Activated naive CD8-positive, alpha-beta T cell treated with anti-CD3 and anti-CD28 coated beads for 36 hours (primary cell): ENCODE data around the gene GDPD5. TPM values are rescaled to one million over a fixed set of nuclear protein-coding genes. Genes with fewer than 3 reads are reported as not detected.

Experiments
- DNase-seq: peaks from one replicate; pipeline ENCODE4 v3.0.0; 2021
- H3K27ac Mint-ChIP-seq: one replicate; pipeline ENCODE4 v1.8.0; 2022; ENCODE audit warnings: mild to moderate bottlenecking, moderate library complexity, mixed read lengths
- H3K27me3 Mint-ChIP-seq: one replicate; pipeline ENCODE4 v1.8.0; 2022; ENCODE audit warnings: mild to moderate bottlenecking, mixed read lengths
- H3K36me3 Mint-ChIP-seq: one replicate; pipeline ENCODE4 v1.8.0; 2021; ENCODE audit warnings: mild to moderate bottlenecking, mixed read lengths
- H3K4me1 Mint-ChIP-seq: one replicate; pipeline ENCODE4 v1.8.0; 2021; ENCODE audit warnings: mixed read lengths
- H3K4me3 Mint-ChIP-seq: one replicate; pipeline ENCODE4 v1.8.0; 2022; ENCODE audit warnings: mild to moderate bottlenecking, moderate library complexity, mixed read lengths
- H3K9me3 Mint-ChIP-seq: one replicate; pipeline ENCODE4 v1.8.0; 2022; ENCODE audit warnings: mixed read lengths
- total RNA-seq, 2 experiments: library from RNA; stranded (reverse); gene quantifications; one replicate each; pipeline ENCODE4 v1.2.3, GENCODE V29; 2021

The GDPD5 gene
- total RNA-seq, 2 experiments from 2014 or later = 5.9 to 6.6 TPM

DNA sequence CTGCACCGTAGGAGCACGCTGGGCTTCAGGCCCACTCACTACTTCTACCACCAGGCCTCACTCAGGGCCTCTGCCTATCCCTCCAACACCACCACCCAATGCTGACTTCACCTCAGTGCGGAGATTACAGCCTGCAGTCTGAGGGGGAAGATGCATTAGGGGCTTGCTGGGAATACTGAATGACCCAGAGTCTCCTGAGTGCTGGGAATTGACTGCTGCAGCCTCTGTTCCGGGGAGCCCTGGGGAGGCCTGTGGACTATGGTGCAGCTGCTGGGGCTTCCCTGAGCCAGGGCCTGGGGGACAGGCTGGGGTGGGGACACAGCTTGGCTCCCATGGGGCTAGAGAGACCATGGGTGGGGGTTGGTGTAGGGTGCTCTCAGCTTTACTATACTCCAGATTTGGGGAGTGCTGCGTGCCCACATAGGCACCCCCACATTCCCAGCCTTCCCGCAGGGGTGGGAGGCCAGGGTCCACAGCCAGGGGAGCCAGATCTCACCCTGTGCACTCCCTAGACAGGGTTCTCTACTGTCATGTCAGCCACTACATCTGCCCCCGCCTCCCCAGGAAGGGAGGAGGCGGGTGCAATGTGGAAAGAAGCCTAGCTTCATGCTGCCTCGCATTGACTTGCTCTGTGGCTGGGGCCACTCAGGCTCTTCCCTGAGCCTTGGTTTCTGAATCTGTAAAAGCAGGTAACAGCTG, 44.4 kb downstream of the GDPD5 start:
- Mint-ChIP-seq H3K27me3 (no peaks in the 10 kb centered on the region), H3K4me1 (no peaks in the 10 kb centered on the region), H3K36me3 (no peaks in the 10 kb centered on the region), H3K27ac (no peak overlapping the region), H3K9me3 (no peaks in the 10 kb centered on the region), H3K4me3 (no peak overlapping the region)
- DNase-seq = no peak

DNA sequence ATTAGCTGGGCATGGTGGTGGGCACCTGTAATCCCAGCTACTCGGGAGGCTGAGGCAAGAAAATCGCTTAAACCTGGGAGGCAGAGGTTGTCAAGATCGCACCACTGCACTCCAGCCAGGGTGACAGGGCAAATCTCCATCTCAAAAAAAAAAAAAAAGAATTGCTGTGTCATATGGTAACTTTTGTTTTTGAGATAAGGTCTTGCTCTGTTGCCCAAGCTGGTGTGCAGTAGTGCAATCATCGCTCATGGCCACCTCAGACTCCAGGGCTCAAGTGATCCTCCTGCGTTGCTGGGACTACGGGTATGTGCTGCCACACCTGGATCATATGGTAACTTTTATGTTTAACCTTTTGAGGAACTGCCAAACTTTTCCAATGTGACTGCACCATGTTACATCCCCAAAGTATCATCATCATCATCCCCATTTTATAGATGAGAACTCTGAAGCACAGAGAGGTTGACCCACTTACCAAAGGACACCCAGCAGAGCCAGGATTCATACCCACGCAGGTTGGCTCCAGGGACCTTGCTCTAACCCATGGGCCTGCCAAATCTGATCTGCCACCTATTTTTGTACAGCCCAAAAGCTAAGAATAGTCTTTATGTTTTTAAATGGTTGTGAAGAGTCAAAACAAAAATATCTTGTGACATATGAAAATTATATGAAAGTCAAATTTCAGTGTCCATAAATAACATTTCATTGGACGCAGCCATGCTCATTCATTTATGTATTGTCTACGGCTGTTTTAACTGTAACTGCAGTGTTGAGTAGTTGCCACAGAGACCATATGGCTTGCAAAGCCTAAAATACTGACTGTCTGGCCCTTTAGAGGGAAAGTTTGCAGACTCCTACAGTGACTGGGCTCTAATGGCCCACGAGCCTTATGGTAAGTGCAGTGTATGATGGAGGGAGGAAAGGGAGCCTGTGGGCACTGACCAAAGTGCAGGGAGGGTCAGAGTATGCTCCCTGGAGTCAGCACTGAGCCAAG, 45.3 kb downstream of the GDPD5 start:
- Mint-ChIP-seq H3K27ac (no peak overlapping the region), H3K36me3 (no peaks in the 10 kb centered on the region), H3K9me3 (no peaks in the 10 kb centered on the region), H3K27me3 (no peaks in the 10 kb centered on the region), H3K4me1 (peaks cover 9% of the 10 kb centered on the region), H3K4me3 (no peak overlapping the region)
- DNase-seq = no peak

DNA sequence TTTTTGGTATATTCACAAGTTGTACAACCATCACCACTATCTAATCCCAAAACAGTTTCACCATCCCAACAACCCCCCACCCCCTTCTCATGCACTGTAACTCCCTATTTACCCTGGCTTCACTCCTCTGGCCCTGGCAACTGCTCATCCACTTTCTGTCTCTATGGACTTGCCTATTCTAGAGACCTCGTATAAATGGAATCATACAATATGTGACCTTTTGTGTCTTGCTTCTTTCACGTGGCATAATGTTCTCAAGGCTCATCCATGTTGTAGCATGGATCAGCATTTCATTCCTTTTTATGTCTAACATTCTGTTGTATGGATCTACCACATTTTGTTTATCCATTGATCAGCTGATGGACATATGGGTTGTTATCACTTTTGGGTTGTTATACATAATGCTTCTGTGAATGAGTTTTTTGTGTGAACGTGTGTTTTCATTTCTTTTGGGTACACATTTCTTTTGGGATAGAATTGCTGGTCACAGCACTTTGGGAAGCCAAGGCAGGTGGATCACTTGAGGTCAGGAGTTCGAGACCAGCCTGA, 46.1 kb downstream of the GDPD5 start:
- Mint-ChIP-seq H3K4me3 (no peak overlapping the region), H3K9me3 (no peaks in the 10 kb centered on the region), H3K27me3 (no peaks in the 10 kb centered on the region), H3K4me1 (peaks cover 12% of the 10 kb centered on the region), H3K36me3 (no peaks in the 10 kb centered on the region), H3K27ac (no peak overlapping the region)
- DNase-seq = no peak

DNA sequence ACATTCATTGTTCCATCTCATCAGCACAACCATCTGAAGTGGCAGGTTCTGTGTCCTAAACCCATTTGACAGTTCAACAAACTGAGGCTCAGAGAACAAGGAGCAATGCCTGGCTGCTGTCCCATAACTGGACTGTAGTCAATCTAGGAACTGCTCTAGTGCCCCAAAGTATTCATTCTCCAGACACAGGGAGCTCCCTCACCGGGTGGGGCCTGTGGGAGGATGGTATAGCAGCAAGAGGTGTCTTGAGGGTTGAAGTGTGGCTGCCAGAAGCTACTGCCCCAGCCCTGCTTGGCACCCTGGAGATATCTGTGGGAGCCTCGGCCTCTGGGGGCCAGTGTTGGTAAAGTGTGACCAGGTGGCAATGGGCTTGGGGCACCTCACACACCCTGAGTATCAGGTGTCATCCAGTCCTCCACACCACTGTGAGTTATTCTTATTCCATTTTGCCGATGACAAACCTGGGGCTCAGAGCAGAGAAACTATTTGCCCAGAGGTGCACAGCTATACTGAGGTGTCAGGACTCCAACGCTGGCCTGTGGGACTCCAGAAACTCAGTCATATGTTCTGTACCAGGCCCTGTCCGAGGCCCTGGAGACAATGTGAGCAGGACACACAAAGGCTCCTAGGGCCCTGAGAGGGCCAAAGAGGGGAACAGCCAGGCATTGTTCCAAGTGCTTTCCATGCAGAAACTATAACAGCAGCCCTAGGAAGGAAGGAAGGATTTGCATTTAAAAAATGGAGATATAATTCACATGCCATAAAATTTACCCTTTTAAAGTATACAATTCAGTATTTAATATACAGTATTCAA, 46.8 kb downstream of the GDPD5 start:
- Mint-ChIP-seq H3K36me3 (no peaks in the 10 kb centered on the region), H3K27ac (peak overlapping the region; percentile 4), H3K4me1 (peaks cover 12% of the 10 kb centered on the region), H3K9me3 (no peaks in the 10 kb centered on the region), H3K27me3 (no peaks in the 10 kb centered on the region), H3K4me3 (no peak overlapping the region)
- DNase-seq = no peak

DNA sequence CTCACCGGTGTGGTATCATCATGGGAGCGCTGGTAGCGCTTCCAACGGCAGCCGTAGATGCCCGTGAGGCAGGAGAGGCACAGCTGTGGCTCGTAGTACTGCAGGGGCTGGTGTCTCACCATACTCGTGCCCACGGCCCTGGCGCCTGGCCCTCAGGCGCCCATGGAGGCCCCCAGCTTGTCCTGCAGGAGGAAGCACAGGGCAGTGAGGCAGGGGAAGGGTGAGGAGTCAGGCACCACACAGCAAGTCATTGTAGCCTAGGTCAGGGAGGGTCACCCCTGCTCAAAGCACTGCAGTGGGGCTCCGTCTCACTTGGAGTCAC, 48.2 kb downstream of the GDPD5 start:
- no peak for DNase-seq
- H3K27ac Mint-ChIP-seq = no peak overlapping the region

DNA sequence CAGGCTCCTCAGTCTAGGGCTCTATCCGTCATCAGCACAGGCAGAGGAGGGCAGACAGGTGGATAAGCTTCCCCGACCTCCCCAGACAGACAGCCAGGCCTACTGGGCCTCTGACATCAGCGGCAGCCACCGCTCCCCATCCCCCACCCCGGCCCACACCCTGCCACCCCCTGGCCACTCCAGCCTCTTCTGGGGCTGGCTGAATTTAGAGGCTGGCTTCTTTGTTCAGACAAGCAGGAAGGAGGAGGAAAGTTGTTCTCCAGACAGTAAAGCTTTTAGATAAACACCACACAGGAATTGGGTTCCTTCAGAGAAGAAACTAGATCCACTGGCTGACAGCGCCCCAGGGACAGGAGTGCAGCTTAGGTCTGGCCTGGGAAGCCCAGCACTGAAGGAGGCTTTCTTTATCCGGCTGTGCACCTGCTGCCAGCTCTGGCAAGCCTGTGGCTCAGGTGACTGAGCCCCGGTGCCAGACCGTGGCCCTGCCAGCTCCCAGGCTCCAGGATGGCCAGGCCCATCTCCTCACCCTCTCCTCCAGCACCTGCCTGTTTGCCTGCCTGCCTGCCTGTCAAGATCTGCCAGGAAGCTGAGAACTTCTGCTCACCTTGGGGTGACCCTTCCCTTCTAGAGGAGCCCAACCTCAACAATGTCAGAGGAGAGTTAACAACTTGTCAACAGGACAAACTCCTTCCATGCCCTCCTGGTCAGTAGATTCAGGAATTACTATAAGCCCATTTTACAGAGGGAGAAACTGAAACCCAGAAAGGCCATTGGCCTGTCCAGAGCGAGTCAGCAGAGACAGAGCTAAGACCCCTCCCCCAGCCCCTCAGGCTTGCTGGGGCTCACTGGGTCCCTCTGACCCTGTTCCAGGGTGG, 48.8 kb downstream of the GDPD5 start:
- H3K27me3 Mint-ChIP-seq = no peaks in the 10 kb centered on the region
- no peak overlapping the region for H3K27ac Mint-ChIP-seq
- DNase-seq = no peak
- peaks cover 12% of the 10 kb centered on the region for H3K4me1 Mint-ChIP-seq
- no peaks in the 10 kb centered on the region for H3K36me3 Mint-ChIP-seq
- no peak overlapping the region for H3K4me3 Mint-ChIP-seq
- H3K9me3 Mint-ChIP-seq = no peaks in the 10 kb centered on the region

More for the DNA sequence above, 48.2 kb downstream of the GDPD5 start:
- Mint-ChIP-seq H3K4me3 (no peak overlapping the region), H3K9me3 (no peaks in the 10 kb centered on the region), H3K36me3 (no peaks in the 10 kb centered on the region), H3K27me3 (no peaks in the 10 kb centered on the region), H3K4me1 (peaks cover 12% of the 10 kb centered on the region)

DNA sequence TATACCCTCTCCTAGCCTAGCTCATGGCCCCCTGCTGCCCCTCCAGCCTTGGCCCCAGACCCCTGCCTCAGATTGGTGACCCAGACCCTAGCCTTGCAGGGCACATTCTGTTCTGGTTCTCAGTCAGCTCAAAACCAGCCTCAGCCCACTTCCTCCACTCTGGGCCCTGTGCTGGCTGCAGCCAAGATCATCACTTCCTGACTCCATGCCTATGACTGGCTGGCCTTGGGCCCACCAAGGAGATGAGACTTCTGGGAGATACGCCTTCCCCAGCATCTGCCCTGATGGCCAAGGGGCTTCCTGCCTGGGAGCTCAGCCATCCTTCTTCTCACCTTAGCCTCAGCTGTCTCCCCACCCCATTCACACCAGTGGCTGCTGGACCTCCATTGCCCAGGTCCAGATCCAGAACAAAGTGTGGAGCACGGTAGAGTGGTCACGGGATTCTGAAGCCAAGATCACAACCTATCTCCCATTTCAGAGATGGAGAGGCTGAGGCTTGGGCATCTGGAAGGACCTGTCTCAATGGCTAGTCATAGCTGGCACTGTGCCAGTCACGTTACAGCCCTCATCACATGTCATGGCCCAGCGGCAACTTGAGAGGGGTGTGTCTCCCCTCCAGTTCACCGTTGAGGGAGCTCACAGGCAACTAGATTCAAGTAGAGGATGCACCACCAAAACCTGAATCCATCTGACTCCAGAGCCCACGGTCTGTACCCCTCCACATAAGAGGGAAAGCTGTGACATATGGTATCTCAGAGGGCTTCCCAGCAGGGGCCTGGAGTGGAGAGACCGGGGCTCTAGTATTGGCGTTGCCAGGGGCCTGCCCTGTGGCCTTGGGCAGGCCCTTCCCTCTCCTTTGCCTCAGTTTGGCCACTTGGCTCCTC, 49.7 kb downstream of the GDPD5 start:
- Mint-ChIP-seq H3K27me3 (no peaks in the 10 kb centered on the region), H3K4me1 (peaks cover 12% of the 10 kb centered on the region), H3K4me3 (peak overlapping the region; percentile 70), H3K27ac (peak overlapping the region; percentile 85), H3K36me3 (no peaks in the 10 kb centered on the region), H3K9me3 (no peaks in the 10 kb centered on the region)
- peak; percentile 43 for DNase-seq

DNA sequence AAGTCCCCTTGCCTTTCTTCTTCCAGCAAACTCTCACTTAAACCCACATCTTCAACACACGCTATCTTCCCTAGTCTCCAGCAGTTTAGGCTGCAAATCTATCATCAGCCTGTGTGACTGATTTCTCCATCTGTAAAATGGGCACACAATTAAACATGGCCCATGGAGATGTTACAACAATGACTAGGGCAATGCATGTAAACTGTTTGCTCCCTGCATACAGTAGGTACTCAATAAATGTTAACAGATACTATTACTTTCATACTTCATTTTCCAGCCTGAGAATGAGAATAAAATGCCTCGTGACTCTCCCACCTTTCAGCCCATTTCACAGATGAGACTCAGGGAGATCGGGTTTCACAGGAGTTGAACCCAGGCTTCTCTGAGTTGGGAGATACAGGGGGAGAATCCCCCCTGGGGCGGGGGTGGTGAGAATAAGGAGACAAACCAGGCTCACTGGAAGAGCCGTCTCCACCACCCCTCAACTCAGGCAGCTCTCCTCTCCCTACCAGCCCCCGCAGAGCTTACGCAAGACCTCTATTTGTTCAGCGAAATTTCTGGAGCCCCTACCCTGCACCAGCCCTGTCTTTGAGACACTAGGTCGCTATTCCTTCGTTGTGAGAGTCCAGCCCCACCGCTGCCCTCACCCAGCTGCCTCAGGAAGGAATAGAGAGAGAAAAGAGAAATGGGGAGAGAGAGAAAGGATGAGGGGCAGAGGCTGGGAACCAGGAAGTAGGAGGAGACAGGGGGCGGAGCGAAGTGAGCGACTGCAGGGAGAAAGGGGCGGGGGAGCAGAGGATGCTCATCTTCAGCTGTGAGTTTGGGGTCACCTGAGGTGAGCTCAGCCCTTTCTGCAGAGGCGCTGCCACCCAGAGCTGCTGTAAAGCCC, 50.6 kb downstream of the GDPD5 start:
- Mint-ChIP-seq H3K4me3 (peak overlapping the region; percentile 70), H3K36me3 (no peaks in the 10 kb centered on the region), H3K27me3 (no peaks in the 10 kb centered on the region), H3K9me3 (no peaks in the 10 kb centered on the region), H3K27ac (peak overlapping the region; percentile 85), H3K4me1 (peaks cover 12% of the 10 kb centered on the region)
- DNase-seq = peak; percentile 73

DNA sequence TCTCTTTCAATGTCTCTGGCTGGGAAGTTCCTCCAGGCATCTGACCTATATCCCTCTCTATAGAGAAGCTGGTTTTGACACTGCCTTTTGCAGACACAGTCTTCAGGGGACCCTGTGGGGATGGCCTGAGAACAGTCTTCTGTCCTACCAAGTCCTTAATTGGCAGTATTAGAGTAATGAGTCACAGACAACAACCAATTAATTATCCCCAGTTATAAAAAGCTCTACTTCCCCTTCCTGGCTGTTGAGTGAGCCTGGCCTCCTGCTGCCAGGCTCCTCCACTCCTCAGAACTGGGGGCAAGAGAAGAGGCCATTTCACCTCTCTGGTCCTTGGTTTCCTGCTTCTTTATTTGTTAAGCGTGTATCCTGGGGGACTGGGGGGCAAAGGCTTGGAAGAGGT, 51.5 kb downstream of the GDPD5 start:
- H3K27ac Mint-ChIP-seq = no peak overlapping the region
- no peak for DNase-seq
- peaks cover 12% of the 10 kb centered on the region for H3K4me1 Mint-ChIP-seq
- no peaks in the 10 kb centered on the region for H3K27me3 Mint-ChIP-seq
- no peaks in the 10 kb centered on the region for H3K36me3 Mint-ChIP-seq
- H3K9me3 Mint-ChIP-seq = no peaks in the 10 kb centered on the region
- no peak overlapping the region for H3K4me3 Mint-ChIP-seq

DNA sequence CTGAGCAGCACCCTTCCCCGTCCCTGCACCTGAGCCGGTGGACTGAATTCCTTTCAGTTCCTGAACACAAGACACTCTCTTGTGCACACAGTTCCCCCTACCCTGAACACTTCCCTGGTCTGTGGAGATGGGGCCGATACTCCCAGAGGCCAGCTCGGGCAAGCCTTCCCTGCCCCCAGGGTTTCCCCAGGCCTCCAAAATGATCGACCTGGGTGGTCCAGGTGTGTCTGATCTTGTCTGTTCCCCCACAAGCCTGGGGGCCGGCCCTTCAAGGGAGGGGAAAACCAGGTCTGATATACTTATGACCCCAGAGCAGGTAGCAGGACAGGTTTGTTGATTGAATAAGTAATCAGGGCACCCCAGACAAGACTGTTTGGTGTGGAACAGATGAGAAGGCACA, 52.1 kb downstream of the GDPD5 start:
- H3K4me3 Mint-ChIP-seq = no peak overlapping the region
- no peaks in the 10 kb centered on the region for H3K36me3 Mint-ChIP-seq
- no peak for DNase-seq
- peaks cover 12% of the 10 kb centered on the region for H3K4me1 Mint-ChIP-seq
- no peak overlapping the region for H3K27ac Mint-ChIP-seq
- no peaks in the 10 kb centered on the region for H3K27me3 Mint-ChIP-seq
- no peaks in the 10 kb centered on the region for H3K9me3 Mint-ChIP-seq

DNA sequence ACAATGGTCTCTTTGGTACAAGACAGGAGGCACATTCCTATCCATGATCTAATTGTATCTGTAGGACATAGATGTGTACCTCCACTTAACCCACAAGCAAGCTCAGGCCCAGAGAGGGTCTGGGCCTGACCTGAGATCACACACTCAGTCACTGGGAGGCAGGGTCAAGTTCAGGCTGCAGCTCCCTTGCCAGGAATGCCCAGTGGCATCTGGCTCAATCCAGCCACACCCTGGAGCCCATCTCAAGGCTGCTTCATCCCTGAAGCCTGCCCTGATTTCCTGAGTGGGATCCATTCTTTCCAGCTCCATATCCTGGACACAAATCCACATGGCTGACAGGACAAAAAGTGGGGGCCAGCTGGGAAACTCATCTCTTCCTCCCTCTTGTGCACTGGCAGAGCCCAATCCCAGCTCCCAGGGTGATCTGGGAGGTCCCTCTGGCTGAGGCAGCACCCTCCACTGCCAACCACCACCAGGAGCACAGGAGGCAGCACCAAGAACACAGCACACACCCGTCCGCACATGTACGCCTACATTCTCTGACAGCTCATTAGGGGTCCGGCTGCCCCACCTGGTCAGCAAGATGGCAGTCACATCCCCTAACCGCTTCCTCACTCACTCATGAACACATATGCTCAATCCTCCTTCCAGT, 53.5 kb downstream of the GDPD5 start:
- H3K9me3 Mint-ChIP-seq = no peaks in the 10 kb centered on the region
- no peak overlapping the region for H3K27ac Mint-ChIP-seq
- DNase-seq = no peak
- H3K27me3 Mint-ChIP-seq = no peaks in the 10 kb centered on the region
- no peak overlapping the region for H3K4me3 Mint-ChIP-seq
- H3K36me3 Mint-ChIP-seq = no peaks in the 10 kb centered on the region
- peaks cover 12% of the 10 kb centered on the region for H3K4me1 Mint-ChIP-seq
